CD1c-positive myeloid dendritic cell (primary cell): ENCODE measurements around the gene TEX14.

Source experiments
- DNase-seq: peaks from one replicate; pipeline ENCODE4 v3.0.0-alpha.2; 2016; ENCODE audit errors: extremely low spot score

The TEX14 gene

DNA sequence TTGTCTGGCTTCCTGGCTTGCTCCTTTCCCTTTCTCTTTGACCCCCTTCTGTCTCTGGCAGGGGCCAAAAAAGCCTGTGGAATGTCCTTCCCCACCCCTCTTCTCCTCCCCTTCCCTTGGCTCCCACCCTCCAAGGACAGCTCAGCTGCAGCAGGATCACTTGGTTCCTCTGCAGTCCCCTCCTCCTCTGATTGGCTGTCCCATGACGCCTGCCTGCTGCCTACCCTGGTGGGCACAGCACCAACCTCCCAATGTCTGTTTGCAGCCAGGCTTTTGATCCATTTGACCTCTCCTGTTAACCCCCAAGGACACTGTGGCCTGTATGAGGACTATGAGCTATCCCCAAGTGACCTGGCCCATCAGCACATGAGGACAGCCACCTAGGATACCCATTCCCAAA, 162.6 kb downstream of the TEX14 start:
- no peak for DNase-seq

DNA sequence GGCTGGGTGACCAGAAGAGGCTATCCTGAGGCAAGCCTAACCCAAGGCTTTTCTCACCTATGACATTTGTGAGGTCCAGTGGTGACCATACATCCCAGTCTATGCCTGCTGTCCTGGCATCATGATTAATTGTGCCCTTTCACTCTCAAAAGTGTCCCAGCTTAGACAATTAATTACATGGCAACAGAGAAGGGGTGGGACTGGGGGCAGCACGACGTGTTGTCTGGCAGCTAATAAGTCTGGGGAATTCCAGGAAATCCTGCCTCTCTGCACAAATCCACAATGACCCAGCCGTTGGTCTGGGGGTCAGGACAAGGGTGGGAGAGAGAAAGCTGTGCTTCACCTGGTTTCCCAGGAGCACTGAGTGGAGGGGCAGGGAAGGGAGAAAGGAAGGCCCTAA, 163.4 kb downstream of the TEX14 start:
- no peak for DNase-seq

DNA sequence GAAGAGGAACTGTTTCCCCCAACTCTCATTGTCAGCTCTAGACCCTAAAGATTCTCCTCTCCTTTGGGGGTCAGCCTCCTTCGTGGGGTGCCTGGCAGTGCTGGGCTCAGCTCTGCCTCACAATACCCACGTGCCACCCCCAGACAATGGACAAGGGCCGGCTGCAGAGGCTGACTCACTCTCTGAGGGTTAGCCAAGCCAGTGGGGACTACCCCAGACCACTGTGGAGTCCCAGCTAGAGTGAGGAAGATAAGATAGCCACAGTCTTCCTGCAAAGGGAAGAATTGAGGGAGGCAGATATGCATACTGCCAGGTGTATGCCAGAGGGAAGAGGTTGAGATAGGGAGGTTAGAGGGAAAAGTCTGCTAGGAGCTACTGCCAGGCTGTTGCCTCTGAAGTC, 163.9 kb downstream of the TEX14 start:
- no peak for DNase-seq

DNA sequence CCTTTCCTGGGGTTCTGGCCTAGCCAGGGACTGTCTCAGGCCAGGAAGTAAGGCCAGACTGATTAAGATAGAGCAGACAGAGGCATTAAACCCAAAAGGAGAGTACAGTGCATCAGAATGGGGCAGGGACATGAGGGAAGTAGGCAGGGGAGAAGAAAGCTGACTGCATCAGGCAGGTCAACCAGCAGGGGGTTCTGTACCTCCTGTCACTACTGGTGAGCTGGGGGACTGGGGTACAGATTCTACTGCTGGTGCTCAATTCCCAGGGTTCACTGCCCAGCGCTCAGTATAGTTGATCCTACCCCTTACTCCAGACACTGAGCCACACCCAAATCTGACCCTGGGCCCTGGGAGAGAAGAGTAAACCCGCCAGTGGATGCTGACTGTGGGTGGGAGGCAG, 164.5 kb downstream of the TEX14 start:
- no peak for DNase-seq

DNA sequence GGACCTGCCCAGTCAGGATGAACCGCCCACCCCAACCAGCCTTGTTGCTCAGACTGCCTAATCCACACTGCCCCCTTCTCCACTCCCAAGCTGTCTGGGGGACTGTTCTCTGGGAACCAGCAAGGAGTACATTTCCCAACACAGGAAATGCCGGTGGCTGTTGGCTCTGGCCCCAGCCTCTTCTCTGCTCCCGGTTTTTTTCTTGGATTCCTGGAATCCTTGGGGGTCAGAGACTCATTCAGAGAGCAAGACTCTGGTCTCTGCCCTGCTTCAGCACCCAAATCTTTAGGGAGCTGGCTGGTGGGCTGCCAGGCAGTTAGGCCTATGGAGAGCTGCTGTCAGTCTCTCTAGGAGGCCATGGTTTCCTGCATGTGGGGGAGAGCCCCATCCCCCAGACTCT, 166.6 kb downstream of the TEX14 start:
- no peak for DNase-seq

DNA sequence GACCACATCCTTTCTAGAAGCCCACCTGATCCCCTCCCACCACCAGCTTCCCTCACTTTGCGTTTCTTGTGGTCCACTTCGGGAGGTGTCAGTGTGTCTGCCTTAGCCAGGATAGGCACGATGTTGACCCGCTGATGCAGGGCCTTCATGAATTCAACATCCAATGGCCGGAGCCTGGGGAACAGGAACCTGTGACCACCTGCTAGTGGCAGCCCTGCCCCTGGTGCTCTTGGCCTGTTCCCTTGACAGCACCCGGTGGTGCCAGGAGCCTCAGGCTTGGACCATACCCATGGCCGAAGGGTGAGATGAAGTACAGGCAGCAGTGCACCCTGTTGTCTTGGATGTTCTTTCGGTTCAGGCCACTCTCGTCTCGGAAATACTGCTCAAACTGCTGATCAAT, 170.2 kb downstream of the TEX14 start:
- DNase-seq: no peak

DNA sequence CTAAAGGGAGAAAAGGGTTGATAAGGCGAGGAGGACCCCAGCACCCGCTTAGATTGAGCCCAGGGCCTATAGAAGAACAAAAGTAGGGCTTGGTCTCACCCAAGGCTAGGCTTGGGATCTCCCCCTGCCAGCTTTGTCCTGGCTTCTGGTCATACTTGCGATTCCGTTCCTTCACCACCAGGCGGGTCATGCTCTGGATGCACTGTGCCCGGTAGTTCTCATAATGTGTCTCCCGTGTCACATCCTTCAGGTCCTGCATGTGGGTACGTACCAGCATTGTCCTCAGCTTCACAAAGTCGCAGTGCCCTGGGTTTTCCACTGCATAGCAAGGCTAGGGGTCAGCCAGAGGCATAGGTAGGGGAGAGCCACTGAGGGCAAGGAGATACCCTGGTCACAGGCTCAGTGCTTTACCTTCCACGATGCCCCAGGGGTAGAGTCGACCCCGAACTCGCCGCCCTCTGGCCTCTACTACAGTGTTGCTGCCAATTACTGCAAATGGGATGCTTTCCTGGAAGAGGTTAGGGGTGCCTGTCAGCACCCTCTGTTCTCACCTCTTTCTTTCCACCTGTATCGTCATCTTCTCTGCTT, 170.9 kb downstream of the TEX14 start:
- DNase-seq: peak; percentile 42

DNA sequence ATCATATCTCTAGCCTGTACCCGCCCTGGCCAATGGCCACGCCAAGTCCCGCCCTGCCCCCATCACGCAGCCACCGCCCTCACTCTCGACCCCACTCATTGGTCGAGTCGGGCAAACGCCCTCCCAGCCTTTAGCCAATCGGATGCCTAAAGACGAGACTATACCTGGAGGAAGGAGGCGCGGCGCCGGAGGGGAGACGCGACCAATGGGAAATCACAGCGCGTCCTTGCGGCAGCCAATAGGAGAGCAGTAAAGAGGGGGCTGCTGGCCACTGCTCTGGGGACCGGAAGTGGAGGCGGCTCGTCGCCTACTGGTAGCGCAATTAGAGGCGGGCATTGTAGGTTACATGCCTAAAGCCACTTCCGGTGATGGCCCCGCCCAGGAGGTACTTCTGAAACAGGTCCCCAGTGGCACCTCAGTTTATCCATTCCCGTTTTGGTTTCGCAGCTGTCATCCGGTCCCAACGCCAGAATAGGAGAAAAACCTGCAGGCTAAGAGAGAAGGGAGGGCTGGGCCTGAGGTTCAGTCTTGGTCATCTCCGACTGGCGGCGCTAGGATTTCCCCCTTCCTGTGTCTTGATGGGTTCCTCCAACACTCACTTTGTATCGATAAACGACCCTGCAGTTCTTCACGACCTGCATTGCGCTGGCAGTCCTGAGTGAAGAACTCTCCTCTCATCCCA, 173.8 kb downstream of the TEX14 start:
- peak; percentile 100 for DNase-seq

DNA sequence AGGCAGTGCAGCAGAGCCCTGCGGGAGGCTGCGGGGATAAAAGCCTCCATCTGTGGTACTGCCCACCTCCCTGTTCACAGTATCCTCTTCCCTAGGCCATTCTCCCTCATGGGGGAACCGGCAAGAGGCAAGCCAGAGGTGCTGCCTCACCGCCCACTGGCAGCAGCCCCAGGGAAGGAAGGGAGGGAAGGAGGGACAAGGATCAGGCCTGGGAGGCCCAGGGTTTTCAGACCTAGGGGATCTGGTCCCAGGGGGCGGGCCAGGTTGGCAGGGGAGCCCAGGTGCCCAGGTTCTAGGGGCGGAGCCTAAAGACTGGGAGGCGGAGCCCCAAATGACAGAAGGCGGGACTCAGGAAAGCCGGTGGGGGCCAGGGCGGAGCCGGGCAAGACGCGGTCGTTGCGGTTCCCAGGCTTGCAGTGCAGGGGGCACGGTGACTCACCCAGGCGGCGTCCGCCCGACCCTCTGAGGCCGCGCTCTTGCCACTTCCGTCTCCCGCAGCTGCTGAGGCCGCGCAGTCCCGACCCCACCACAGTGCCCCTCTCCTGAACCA, 174.4 kb downstream of the TEX14 start:
- no peak for DNase-seq

DNA sequence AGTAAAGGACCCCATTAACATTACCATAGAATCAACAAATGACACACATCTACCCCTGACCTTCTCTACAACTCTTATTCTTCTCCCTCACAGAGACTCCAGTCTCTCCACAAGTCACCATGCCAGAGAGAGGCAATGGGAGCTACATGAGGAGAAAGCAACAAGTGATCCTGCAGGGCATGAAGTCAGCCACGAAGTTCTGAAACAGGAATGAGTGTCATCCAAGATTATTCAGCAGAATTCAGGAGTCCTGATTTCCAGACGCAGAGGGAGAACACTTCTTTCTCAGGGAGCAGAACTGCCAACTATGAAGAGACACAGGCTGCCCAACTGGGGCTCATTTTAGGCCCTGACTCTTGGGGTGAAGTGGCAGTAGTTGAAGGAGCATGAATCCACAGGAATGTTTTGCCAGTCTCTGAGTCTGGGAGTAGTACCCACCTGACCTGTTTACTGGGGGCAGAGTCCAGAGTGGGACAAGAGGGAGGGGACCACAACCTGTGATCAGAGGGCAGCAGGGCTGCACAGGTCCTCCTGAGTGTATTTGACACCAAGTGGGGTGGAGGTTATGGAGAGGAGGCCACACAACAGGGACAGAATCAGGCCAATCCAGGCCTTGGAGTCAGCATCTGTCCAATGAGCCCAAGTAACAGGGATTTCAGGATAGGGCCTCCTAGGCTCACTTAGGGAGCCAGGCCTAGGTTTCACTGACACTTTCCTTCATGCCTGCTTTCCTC, 175.0 kb downstream of the TEX14 start:
- no peak for DNase-seq

DNA sequence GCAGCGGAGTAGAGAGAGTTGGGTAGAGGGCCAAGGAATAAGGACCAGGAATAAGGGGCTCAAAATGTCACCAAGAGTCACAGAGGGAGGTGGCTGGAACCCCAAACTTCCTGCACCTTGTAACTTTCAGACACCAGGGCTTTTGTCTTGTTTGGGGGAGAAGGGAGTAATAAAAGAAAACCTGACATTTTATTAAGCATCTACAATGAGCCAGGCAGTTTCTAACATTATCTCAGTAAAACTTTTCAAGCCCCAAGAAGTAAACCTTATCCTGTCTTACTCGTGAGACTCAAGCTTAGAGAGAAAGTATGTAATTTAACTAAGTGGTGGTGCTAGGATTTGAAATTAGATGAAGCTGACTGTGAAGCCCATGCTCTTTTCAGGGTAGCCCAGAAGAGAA, 176.6 kb downstream of the TEX14 start:
- no peak for DNase-seq

DNA sequence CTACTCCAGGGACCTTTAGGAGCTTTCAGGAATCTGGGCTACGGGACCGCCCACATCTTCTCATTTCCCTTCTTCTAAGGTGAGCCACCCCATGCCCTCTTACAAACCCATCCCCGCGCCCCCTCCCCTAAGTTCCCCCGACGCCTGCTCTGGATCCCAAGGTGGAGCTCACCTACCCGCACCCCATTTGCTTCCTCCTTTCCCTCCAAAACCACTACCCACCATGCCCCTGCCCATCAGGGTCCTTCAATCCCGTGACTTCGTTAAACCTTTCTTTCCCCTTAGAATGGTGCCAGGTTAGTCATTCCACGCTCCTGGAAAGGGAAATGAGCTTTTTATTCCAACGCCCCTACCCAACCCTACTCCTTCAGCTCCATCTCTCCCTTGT, 177.1 kb downstream of the TEX14 start:
- no peak for DNase-seq

DNA sequence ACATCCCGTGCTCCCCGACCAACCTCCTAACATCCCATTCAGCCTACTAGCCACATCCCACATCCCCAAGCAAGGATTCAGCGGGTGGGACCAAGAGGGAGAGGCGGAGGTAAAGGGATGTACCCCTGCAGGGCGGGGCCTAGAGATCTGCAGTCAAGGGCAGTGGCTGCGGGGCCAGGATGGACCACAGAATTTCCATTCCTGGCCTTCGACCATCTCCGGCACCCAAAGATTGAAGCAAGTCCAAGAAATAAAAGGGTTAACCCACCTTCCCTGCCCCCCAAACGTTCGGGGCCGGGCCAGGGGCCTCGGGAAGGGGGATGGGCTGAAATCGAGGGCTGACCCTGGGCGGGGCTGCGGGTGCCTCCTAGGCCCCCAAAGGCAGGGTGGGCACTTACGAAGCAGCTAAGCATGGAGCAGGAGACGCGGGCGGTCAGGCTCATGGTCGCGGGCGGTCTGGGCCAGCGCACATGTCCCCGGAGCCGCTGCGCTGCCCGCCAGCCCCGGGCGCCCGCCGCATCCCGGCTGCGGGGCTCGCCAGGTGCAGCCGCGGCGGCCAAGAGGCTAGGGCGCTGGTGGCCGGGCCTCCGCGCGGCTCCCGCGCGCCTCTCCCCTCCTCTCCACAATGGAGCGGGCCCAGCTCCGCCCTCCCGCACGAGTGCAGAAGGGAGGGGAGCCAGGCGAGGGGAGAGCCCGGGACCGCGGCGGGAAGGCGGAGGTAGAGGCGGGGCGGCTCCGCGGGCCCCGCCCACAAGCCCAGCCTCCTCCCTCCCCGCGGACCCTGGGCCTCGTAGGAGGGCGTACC, 177.7 kb downstream of the TEX14 start, which contains the start of gene MTMR4:
TSS of gene MTMR4 (minus strand) at position 674 of the 805 bp plus-strand sequence. CDS start at position 443, 231 bp downstream.
- peak; percentile 70 for DNase-seq

DNA sequence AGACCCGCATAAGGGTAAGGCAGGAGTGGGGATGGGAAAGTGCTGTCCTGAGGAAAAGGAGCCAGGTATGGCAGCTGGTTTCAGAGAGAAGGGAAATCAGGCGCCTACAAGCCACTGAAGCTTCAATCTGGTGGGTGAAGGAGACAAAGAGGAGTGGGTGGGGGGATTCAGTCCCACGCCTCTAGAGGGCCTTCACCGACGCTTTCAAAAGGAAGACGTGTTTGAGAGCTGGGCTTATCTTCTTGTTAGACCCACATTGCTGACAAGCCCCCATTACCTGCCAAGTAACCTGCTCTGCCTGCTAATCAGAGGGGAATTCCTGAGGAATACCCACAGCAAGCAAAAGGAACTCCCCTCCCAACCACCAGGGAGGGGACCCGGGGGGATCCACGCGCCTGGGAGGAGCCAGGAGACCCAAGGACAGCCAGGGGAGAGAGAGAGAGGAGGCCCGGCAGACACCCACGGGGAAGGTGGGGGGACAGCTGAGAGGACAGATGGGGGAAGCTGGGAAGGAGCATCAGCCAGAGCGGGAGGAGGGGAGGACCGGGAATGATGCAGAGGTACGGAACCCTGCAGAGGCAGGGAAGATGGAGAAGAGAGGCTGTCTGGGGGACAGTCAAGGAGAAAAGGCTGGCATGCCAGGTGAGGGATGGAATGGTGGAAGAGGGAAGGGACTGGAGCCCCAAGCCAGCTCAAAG, 178.4 kb downstream of the TEX14 start:
- DNase-seq: no peak

DNA sequence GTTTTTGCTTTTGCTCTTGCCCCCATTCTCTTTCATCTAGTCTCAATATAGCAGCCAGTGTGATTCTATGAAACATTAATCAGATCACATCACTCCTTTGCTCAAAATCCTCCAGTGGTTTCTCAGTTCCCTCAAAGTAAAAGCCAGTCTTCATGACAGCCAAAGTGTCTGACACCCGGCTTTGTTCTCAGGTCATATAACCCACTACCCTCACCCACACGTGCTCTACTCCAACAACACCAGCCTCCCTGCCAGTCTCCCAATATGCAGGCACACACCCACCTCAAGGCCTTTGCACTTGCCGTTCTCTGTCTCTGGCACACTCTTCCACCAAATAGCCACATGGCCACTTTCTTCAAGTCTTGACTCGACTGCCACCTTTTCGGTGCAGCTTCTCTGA, 181.8 kb downstream of the TEX14 start:
- no peak for DNase-seq

DNA sequence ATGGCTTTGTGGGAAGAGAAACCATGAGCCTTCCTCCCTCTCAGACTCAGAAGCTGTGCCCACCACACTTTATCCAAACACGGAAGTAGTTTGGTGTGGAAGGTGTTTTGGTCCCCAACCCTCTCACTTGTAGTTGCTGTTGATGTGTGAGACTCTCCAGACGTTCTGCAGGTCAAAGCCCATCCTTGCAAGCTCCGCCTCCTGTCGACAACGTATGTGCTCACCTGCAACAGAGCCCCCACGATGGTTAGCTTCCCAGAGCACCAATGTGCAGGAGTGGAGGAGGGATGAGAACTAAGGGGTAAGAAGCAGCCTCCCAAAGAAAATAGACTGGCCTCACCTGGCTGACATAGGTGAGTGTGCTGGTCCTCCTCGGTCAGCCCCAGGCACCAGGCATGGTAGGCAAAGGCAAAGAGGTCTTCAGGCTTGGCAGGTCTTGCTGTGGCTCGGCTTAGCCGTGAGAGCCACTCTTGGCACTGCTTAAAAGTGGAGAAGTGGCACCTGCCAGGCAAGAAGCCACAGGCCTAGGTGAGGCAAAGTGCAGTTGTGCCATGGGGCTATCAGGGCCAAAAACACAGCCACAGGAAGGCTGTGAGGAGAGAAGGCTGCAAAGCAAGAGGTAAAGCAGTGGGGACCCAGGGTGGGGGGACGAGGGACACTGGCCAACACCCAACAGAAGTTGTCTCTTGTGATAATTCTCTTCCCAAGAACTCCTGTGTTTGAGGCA, 183.3 kb downstream of the TEX14 start:
- DNase-seq: no peak

DNA sequence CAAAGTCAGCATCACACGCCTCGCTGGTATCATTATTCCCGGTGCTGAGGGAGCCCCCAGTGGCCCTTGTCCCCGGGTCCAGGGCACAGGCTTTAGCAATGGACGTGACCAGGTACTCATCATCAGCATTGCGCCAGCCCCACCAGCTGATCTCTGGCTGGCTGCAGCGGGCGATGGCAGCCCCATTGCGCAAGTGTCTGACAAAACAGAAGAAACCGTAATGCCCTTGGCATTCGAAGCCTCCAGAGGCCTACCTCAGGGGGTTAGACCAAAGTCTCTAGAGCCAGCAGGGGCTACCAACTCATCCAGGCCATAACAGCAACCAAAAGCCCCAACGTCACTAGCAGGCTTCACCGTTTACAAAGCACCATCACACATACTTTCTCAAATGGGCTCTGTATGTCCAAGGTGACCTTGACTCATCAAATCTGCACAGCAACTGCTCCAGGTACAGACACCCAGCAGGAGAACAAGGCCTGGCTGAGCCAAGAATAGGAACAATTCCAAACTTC, 184.7 kb downstream of the TEX14 start:
- DNase-seq: no peak
